Small intestine (tissue), 16 donors: Measurements from ENCODE around the gene RPL7A. TPM values are rescaled to one million over a fixed set of nuclear protein-coding genes. Genes with fewer than 3 reads are reported as not detected.
"Not testable (repeated sequence)": the region's sequence is repeated elsewhere in the genome, so short reads cannot be mapped to it uniquely, and the experiment has no call there.

ENCODE experiments used
- DNase-seq, 2 donors: peaks; one replicate each; pipeline versions ENCODE4 v3.0.0 to v3.0.0-alpha.2; 2013
- FAIRE-seq: peaks from 2 replicates; lab custom pipeline; 2012; peaks lifted over from hg19 to GRCh38; lab: Jason Lieb, UNC
- H3K27ac ChIP-seq, 3 donors: one replicate each; pipeline ENCODE4 v1.5.1; 2013; ENCODE audit warnings: low read length in 2 of 3, mild to moderate bottlenecking in 2 of 3, control low read depth in 1 of 3, inconsistent platforms in 1 of 3, low read depth in 1 of 3, moderate library complexity in 1 of 3
- H3K27me3 ChIP-seq, 3 donors: one replicate each; pipeline ENCODE4 v1.6.1; 2013; ENCODE audit warnings: low read length in 3 of 3, inconsistent platforms in 1 of 3; ENCODE audit not compliant: control insufficient read depth in 3 of 3, insufficient read depth in 3 of 3
- H3K36me3 ChIP-seq, 3 donors: one replicate each; pipeline ENCODE4 v1.6.1; 2013; ENCODE audit warnings: low read length in 3 of 3, inconsistent platforms in 1 of 3, low read depth in 1 of 3, mild to moderate bottlenecking in 1 of 3, moderate library complexity in 1 of 3; ENCODE audit not compliant: control insufficient read depth in 3 of 3, insufficient read depth in 2 of 3
- H3K4me1 ChIP-seq, 3 donors: one replicate each; pipeline ENCODE4 v1.6.1; 2013; ENCODE audit warnings: low read length in 2 of 3, inconsistent platforms in 1 of 3, low read depth in 1 of 3, mild to moderate bottlenecking in 1 of 3, moderate library complexity in 1 of 3; ENCODE audit not compliant: control insufficient read depth in 3 of 3, insufficient read depth in 2 of 3
- H3K4me3 ChIP-seq, 3 donors: one replicate each; pipeline ENCODE4 v1.5.1; 2013; ENCODE audit warnings: low read length in 3 of 3, control low read depth in 1 of 3, inconsistent platforms in 1 of 3, low read depth in 1 of 3, mild to moderate bottlenecking in 1 of 3, moderate library complexity in 1 of 3
- H3K9me3 ChIP-seq, 2 donors: one replicate each; pipeline ENCODE4 v1.6.1; 2013; ENCODE audit warnings: low read depth in 1 of 2, low read length in 1 of 2; ENCODE audit not compliant: control insufficient read depth in 2 of 2, insufficient read depth in 1 of 2
- WGBS, 3 donors: extraction: QIAGEN DNeasy Blood & Tissue Kit; methylation state at CpG; one replicate each; pipeline ENCODE4 v1.1.7; 2013; 5-methylcytosine and 5-hydroxymethylcytosine counted together
- long read RNA-seq, 10 donors: transcript quantifications; one replicate each; lab custom pipeline, GENCODE V29; 2026
- polyA plus RNA-seq, 4 donors: library from polyadenylated mRNA; stranded (reverse) in 3 of 4; unstranded in 1 of 4; fragments of 200-250 nt in 3 of 4; fragments of 120-200 nt in 1 of 4; gene quantifications; one replicate each; pipeline versions ENCODE4 v1.2.1 to v1.2.3, GENCODE V29; 2013
- donor health status: healthy with polysubstance abuse.
- donor health status: control.
- donor health status: control.
- donor health status: Bipolar disorder and iron deficiency.
- donor health status: healthy.

The RPL7A gene
- polyA plus RNA-seq: 1,000 to 10,000 TPM; 1,890 to 3,725 (median 2,971) TPM
- long read RNA-seq, donor 1, transcript RPL7A-206 (3 exons, 743 nt): minor isoform, 17 of 3,008 reads
- long read RNA-seq, donor 1, transcript RPL7A-202 (8 exons, 891 nt): major isoform, 1,426 of 3,008 reads
- long read RNA-seq, donor 1, transcript RPL7A-208 (2 exons, 374 nt): minor isoform, 56 of 3,008 reads
- long read RNA-seq, donor 1, partial matches to known transcripts: 1,449 of 3,008 reads
- long read RNA-seq, donor 1, other reads (novel, unspliced or antisense): 56 of 3,008 reads
- long read RNA-seq, donor 2, transcript RPL7A-208 (2 exons, 374 nt): minor isoform, 5 of 510 reads
- long read RNA-seq, donor 2, transcript RPL7A-202 (8 exons, 891 nt): major isoform, 253 of 510 reads
- long read RNA-seq, donor 2, partial matches to known transcripts: 248 of 510 reads
- long read RNA-seq, donor 2, other reads (novel, unspliced or antisense): 0 of 510 reads
- long read RNA-seq, donor 3, transcript RPL7A-206 (3 exons, 743 nt): minor isoform, 7 of 1,375 reads
- long read RNA-seq, donor 3, transcript RPL7A-208 (2 exons, 374 nt): minor isoform, 34 of 1,375 reads
- long read RNA-seq, donor 3, transcript RPL7A-202 (8 exons, 891 nt): major isoform, 569 of 1,375 reads
- long read RNA-seq, donor 3, partial matches to known transcripts: 750 of 1,375 reads
- long read RNA-seq, donor 3, other reads (novel, unspliced or antisense): 12 of 1,375 reads
- long read RNA-seq, donor 4, transcript RPL7A-202 (8 exons, 891 nt): major isoform, 17 of 25 reads
- long read RNA-seq, donor 4, partial matches to known transcripts: 8 of 25 reads
- long read RNA-seq, donor 4, other reads (novel, unspliced or antisense): 0 of 25 reads
- long read RNA-seq, donor 5, transcript RPL7A-208 (2 exons, 374 nt): minor isoform, 25 of 381 reads
- long read RNA-seq, donor 5, transcript RPL7A-202 (8 exons, 891 nt): major isoform, 137 of 381 reads
- long read RNA-seq, donor 5, partial matches to known transcripts: 217 of 381 reads
- long read RNA-seq, donor 5, other reads (novel, unspliced or antisense): 0 of 381 reads
- long read RNA-seq, donor 6, transcript RPL7A-202 (8 exons, 891 nt): major isoform, 623 of 1,196 reads
- long read RNA-seq, donor 6, transcript RPL7A-208 (2 exons, 374 nt): minor isoform, 14 of 1,196 reads
- long read RNA-seq, donor 6, partial matches to known transcripts: 532 of 1,196 reads
- long read RNA-seq, donor 6, other reads (novel, unspliced or antisense): 23 of 1,196 reads
- long read RNA-seq, donor 7: 0 reads
- long read RNA-seq, donor 8, transcript RPL7A-202 (8 exons, 891 nt): major isoform, 110 of 160 reads
- long read RNA-seq, donor 8, partial matches to known transcripts: 49 of 160 reads
- long read RNA-seq, donor 8, other reads (novel, unspliced or antisense): 0 of 160 reads
- long read RNA-seq, donor 9, transcript RPL7A-202 (8 exons, 891 nt): major isoform, 165 of 290 reads
- long read RNA-seq, donor 9, partial matches to known transcripts: 121 of 290 reads
- long read RNA-seq, donor 9, other reads (novel, unspliced or antisense): 0 of 290 reads
- long read RNA-seq, donor 10, transcript RPL7A-202 (8 exons, 891 nt): major isoform, 624 of 1,306 reads
- long read RNA-seq, donor 10, transcript RPL7A-208 (2 exons, 374 nt): minor isoform, 17 of 1,306 reads
- long read RNA-seq, donor 10, partial matches to known transcripts: 650 of 1,306 reads
- long read RNA-seq, donor 10, other reads (novel, unspliced or antisense): 9 of 1,306 reads

GRCh38 chr9:133347985-133348717 lies at the start of gene RPL7A, which contains the start of gene MED22:
Gene RPL7A (plus strand): TSS chr9:133348218. CDS start chr9:133348244, 26 bp downstream.
Gene MED22 (minus strand): TSS chr9:133348131. CDS start chr9:133346662, 1,469 bp downstream.
- no peak for FAIRE-seq
- WGBS, 3 donors: 0 to 1% (median 0%) methylated on average over 58 to 64 of the region's 64 CpGs
- peak; percentile 97 for DNase-seq

GRCh38 chr9:133299996-133300395 lies 48.0 kb upstream of the RPL7A start:
- not testable (repeated sequence) for H3K4me3 ChIP-seq, H3K36me3 ChIP-seq, DNase-seq, H3K9me3 ChIP-seq, H3K27ac ChIP-seq, FAIRE-seq, H3K4me1 ChIP-seq, H3K27me3 ChIP-seq
- WGBS, 3 donors: 73 to 79% (median 76%) methylated on average over 16 of the region's 16 CpGs

More at GRCh38 chr9:133347985-133348717, at the start of gene RPL7A, which contains the start of gene MED22:
- Histone ChIP-seq H3K4me3 (peak within 1 kb of the TSS; percentile 51 to 79 (median 73)), H3K27me3 (no peaks in the 10 kb centered on the region), H3K36me3 (peaks cover 16 to 77% (median 21%) of the 10 kb centered on the region in 3 donors), H3K27ac (peak within 1 kb of the TSS; percentile 69 to 86 (median 86)), H3K9me3 (no peaks in the 10 kb centered on the region), H3K4me1 (peaks cover 0 to 16% (median 9%) of the 10 kb centered on the region in 3 donors)

GRCh38 chr9:133301253-133302230 lies 46.5 kb upstream of the RPL7A start:
- peaks cover 0 to 2% (median 0%) of the 10 kb centered on the region in 3 donors for H3K27me3 ChIP-seq
- no peak for DNase-seq
- H3K36me3 ChIP-seq: no peaks in the 10 kb centered on the region
- 79 to 87% (median 81%) methylated on average over 13 of the region's 13 CpGs for WGBS, 3 donors
- no peak overlapping the region for H3K4me3 ChIP-seq
- no peak overlapping the region for H3K27ac ChIP-seq
- FAIRE-seq: no peak
- H3K4me1 ChIP-seq: no peaks in the 10 kb centered on the region
- H3K9me3 ChIP-seq: no peaks in the 10 kb centered on the region

GRCh38 chr9:133303266-133304157 lies 44.5 kb upstream of the RPL7A start:
- H3K36me3 ChIP-seq: no peaks in the 10 kb centered on the region
- H3K4me1 ChIP-seq: no peaks in the 10 kb centered on the region
- H3K27me3 ChIP-seq: peaks cover 0 to 2% (median 0%) of the 10 kb centered on the region in 3 donors
- no peak for FAIRE-seq
- no peak overlapping the region for H3K4me3 ChIP-seq
- no peaks in the 10 kb centered on the region for H3K9me3 ChIP-seq
- DNase-seq: no peak
- WGBS, 3 donors: 77 to 83% (median 82%) methylated on average over 22 to 26 of the region's 26 CpGs
- no peak overlapping the region for H3K27ac ChIP-seq

GRCh38 chr9:133304158-133304470 lies 43.9 kb upstream of the RPL7A start:
- DNase-seq: no peak
- WGBS, 3 donors: 75 to 83% (median 83%) methylated on average over 13 of the region's 13 CpGs
- H3K4me1 ChIP-seq: no peaks in the 10 kb centered on the region
- no peak overlapping the region for H3K4me3 ChIP-seq
- H3K36me3 ChIP-seq: no peaks in the 10 kb centered on the region
- no peaks in the 10 kb centered on the region for H3K9me3 ChIP-seq
- H3K27me3 ChIP-seq: peaks cover 0 to 2% (median 0%) of the 10 kb centered on the region in 3 donors
- no peak overlapping the region for H3K27ac ChIP-seq
- FAIRE-seq: no peak
